Daoy (cell line): ENCODE results near the gene RHOB. TPM values are rescaled to one million over a fixed set of nuclear protein-coding genes. Genes with fewer than 3 reads are reported as not detected.
"Not testable (repeated sequence)": the region's sequence is repeated elsewhere in the genome, so short reads cannot be mapped to it uniquely, and the experiment has no call there.

Experiments used
- DNase-seq: peaks from one replicate; pipeline ENCODE4 v3.0.0-alpha.2; 2015; ENCODE audit warnings: low read depth
- total RNA-seq: library from RNA; depleted of rRNA; stranded (reverse); fragments of >200 nt; shearing (Covaris generic); gene quantifications from 2 replicates; pipeline ENCODE4 v1.2.3, GENCODE V29; 2014; rRNA removed

The RHOB gene
- total RNA-seq, 1 experiment from 2014 or later: 115 TPM

DNA sequence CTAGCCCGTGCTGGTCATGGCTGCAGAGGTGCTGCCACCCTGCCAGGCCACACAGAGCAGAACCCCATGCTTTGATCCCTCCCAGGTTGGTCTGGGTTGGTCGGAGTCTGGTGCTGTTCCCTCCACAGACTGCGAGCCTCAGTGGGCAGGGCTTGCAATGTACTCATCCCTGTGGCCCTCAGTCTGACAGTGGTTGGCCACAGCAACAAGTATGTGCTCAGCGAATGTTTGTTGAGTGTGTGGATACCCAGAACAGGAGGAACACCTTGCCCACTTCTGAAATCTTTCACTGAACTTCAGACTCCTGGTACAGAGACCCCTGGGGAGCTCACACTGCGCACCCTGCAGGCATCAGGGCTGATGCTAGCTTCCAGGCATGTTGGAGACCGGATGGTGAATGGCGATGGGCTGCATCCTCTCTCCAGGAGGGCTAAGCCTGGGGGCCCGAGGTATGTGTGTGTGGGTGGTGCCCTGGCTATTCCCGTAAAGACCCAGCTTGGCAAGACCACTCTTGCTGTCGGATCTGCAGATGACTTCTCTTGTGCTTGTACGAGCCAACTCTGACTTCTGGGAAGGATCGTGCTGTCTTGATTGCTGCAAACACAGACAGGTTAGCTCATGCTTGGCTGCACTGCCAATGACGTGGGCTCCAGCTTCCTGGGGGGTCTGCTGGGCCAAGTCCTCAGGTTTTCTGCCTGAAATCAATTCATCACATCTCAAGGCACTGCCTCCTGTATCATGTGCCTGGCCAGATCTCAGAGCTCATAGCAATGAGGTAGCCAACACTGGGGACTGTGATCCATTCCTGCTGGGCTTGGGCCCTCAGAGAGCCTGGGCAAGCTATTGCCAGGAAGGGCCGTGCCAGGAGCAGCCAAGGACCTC lies 43.7 kb downstream of the RHOB start:
- peak; percentile 89 for DNase-seq

GRCh38 chr2:20491739-20492531 lies 45.1 kb downstream of the RHOB start:
- DNase-seq: peak; percentile 33

DNA sequence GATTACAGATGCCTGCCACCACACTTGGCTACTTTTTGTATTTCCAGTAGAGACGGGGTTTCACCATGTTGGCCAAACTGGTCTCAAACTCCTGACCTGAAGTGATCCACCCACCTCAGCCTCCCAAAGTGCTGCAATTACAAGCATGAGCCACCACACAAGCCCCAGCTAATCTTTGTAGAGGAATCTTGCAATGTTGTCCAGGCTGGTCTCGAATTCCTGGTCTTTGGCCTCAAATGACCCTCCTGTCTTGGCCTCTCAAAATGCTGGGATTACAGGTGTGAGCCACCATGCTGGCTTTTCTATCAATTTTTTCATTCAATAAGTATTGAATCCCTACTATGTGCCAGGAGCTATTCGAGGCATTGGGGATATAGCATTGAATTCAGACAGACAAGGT lies 46.2 kb downstream of the RHOB start:
- DNase-seq: not testable (repeated sequence)

DNA sequence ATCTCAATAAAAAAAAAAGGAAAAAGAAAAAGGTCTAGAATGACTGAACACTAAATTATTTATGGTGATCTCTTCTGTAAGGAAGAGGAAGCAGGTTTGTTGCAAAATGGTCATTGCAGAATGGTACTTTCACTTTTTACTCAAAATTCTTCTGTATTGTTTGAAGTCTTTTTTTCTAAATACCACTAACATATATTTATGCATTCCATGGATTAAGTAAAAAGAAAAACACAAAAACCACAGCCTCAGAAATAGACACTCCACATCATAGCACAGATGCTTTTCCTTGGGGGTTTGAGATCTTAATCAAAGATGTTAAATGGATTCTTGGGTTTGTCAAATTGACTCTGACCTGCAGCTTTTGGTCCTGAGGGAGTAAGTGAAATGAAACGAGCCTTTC lies 47.4 kb downstream of the RHOB start:
- DNase-seq: no peak

DNA sequence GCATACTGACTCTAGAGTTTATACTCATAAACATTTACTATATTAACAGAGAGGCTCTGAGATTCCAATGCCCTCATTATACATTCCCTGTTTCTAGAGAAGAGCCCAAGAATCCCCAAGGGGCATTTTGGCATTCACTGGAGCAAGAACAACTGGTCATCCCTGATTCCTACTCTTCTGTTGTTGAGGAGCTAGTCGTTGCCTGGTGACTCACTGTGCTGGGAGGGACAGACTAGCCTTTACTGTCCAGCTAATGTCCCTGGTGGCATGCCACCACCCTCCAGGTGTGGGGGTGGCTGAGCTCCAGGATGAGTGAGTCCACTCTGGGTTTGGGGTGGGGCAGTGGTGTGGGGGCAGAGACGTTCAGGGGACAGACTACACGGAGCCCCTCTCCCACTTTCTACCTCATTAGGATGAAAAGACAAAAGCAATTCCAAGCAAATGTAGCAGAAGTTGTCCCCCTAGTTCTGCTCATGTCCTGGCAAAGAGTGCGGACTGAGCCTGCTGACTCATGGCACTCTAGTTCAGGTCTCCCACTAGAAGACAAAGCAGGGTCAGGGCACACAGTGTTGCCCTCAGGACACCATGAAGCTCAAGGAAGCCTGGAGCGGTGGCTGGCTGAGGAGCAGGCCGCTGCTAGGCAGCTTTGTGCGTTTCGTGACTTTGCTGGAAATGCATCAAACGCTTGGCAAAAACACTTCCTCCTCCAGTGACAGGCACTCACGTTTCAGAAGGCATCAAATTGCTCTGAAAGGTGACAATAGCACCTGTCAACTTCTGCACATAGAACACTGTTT lies 49.4 kb downstream of the RHOB start:
- DNase-seq: peak; percentile 36

DNA sequence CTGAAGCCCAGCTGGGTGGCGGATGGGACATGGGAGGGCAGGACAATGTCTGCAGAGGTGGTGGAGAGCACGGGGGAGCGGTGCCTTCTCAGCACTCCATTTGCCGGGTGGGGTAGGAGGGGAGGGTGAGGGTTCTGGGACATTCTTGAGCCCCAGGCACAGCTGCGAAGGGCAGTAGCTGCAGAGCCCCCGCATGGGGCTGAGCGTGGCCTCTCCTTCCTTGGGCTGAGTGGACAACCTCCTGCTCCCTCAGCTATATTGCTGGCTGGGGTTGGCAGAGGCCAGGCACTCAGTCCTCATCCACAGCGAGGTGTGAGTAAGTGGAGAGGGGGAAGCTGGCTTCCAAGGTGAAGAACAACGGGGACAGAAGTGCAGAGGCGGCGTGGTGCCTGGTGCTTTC lies 50.1 kb downstream of the RHOB start:
- no peak for DNase-seq

Other genes with a start within 250 kb of the RHOB start
- gene SDC1, start 221.9 kb upstream of the RHOB start, total RNA-seq: 75.2 and 84.6 TPM in 2 replicates
- gene PUM2, start 96.2 kb upstream of the RHOB start, total RNA-seq: 25.7 and 50.5 TPM in 2 replicates
- gene HS1BP3, start 204.0 kb downstream of the RHOB start, total RNA-seq: 6.9 and 8.0 TPM in 2 replicates
- 0.06 and 0.11 TPM in 2 replicates for gene GDF7, start 220.1 kb downstream of the RHOB start, total RNA-seq